CD4-positive, alpha-beta T cell treated with Interleukin-10 for 1 hour (primary cell): ENCODE measurements around the gene RAB4A.

Experiments
- DNase-seq: peaks from one replicate; pipeline ENCODE4 v3.0.0-alpha.2; 2020

RAB4A gene

DNA sequence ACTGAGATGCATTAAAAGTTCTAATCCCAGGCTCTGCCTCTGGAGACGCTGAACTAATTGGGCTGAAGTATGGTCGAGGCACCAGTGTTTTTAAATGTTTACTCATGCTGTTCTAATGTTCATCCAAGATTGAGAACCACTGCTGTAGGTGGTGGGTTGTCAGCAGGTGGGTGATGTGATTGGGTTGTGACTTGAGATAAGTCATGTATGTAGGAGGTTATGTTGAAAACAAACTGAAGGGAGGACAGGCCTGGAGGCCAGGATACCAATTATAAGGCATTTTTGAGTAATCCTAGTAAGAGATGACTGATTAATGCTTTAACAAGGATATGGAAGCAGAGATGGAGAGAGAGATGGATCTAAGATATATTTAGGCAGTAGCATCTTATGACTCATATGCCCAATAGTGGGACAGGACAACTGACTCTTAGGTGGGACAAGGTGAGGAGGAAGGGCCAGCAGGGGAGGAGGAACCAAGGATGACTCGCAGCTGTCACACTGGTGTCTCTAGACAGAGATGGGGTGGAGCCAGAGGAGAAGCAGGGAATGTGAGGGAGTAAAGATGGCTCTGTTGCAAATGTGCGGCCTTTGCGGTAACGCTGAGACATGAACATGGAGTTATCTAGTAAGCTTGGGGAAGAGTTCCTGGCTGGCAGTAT is 29.3 kb downstream of the RAB4A start:
- DNase-seq = no peak

DNA sequence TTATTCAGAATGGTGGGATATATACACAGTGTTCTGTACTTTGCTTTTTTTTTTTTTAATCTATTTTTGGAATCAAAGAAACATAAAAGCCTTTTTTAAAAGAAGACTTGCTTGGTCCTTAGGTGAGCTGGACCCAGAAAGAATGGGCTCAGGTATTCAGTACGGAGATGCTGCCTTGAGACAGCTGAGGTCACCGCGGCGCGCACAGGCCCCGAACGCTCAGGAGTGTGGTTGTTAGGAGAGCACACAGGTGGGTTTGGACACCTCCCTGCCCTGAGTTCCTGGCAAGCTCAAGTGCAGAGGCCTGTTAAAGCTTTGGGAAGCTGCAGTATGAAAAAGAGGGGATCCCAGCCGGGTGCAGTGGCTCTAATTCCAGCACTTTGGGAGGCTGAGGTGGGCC is 31.8 kb downstream of the RAB4A start:
- no peak for DNase-seq

DNA sequence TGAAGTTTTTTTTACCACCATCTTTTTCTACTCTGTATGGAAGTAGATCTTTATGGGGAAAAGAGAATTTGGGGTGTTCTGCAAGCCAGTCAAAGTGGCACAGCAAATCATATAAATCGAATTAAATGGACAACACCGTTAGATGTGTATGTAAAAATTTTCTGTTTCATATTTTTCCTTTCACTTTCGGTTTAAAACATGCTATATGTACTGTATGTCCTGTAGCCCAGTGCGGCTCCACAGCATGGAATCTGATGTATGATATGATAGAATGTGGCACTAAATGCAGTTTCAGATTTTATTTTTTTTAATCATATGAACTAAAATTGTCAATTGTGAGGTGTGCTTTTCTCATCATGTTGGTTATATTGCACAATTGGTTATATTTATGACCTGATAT is 32.9 kb downstream of the RAB4A start:
- DNase-seq = no peak

DNA sequence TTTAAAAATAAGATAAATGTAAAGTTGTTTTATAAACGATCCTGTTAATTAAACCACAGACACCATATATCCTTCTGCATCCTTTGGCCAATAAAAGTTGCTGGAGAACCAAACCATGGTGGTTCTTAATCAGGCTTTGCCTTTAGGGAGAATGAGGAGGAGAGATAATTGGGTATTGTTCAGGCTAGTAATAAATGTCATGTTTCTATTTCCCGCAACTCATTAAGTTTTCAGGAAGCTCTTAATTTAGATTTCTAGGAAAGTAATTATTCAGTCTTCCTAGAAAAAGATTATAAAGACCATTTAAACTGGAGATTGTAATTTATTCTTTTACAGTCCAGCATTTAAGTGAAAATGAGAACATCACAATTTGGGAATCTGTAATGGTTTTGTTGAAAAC is 34.5 kb downstream of the RAB4A start:
- no peak for DNase-seq

DNA sequence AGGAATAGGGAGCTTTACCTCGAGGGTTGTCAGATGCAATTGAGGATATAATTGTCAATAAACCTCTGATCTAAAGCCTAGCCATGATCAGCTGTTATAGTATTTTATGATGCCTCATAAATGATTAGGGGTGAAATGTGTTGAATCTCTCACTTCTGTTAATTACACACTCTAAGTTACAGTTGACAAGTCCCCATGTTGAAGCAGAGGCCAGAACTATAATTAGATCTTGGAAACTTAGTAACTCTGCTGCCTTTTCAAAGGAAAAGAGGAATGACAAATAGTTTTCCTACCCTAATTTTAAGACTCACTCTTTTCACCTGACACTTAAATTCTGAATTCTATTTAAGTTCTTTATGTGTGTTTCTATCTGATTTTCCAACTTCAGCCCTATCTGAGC is 38.2 kb downstream of the RAB4A start:
- DNase-seq = no peak

DNA sequence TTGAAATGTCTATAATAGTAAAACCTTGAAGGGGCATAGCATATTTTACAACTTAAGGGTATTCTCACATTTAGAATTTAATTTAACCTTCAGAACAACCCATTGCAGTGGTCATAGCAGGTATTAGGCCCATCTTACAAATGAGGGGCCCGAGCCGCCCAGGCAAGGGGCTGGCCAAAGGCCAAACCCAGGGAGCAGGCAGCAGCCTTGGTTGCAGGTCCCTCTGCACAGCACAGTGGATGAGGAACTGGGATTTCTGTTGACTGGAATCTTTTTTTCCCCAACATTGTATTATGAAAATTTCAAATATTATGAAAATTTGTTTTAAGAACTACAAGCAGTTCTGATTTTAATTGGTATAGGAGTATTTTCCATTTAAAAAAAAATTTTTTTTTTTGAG is 38.8 kb downstream of the RAB4A start:
- DNase-seq = no peak

DNA sequence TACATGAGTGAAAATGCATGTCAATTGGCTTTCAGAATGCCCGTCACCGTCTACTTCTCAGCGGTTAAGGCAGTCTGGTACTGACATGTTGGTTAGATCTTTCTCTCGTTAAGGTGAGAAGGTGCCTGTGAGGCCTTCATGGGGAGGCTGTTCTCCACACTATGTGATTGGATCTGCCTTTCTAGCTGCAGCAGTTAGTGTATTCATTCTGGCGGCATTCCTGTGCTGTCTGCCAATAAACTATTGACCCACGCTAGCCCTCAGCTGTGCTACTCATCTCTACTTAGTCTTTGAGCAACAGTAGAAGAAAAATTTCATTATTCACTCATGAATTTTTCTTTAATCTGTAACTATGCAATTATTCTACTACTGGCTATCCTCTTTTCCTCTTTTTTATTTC is 39.9 kb downstream of the RAB4A start:
- DNase-seq = no peak

DNA sequence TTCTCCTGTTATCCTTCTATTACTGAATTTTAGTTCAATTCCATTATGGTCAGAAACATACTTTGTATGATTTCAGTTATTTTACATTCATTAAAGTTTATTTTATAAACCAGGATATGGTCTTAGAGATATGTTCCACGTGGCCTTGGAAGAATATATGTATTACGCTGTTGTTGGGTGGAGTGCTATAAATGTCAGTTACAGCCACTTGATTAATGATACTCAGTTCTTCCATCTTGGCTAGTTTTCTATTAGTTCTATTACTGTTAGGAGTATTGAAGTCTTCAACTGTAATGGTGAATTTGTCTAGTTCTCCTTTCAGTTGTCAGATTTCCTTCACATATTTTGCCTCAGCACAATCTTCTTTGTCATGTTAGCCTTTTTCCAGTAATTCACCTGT is 45.3 kb downstream of the RAB4A start:
- DNase-seq = no peak

DNA sequence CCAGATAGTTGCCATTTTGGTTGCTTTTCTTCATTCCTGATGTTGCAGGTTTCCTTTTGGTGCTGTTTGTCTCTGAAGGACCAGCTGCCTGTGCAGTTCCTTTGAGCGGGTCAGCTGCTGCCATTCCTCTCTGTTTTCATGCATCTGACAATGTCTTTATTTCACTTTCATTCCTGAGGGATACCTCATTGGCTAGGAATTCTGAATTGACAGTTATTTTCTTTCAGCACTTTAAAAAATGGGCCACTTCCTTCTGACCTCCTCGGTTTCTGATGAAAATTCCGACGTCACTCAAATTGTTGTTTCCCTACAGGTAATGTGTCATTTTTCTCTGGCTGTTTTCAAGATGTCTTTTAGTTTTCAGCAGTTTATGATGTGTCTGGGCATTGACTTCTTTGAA is 47.1 kb downstream of the RAB4A start:
- DNase-seq = no peak

DNA sequence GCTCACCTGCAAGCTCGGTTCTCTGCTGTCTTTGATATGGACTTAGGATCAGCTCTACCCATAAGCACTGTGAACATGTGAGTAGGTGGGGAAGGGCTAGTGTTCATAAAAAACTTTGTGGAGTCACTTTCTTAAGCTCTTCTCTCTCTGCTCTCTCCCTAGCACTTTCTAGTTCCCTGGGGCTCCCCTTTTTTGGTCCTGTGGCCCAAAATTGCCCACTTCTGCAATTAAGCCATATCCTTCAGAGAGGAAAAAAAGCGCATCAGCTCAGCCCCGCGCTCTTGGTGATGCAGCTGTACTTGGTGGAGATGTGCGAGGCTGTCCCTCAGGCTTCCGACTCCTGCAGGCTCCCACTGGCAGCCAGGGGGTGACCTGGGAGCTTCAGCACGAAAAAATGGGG is 48.6 kb downstream of the RAB4A start:
- no peak for DNase-seq

DNA sequence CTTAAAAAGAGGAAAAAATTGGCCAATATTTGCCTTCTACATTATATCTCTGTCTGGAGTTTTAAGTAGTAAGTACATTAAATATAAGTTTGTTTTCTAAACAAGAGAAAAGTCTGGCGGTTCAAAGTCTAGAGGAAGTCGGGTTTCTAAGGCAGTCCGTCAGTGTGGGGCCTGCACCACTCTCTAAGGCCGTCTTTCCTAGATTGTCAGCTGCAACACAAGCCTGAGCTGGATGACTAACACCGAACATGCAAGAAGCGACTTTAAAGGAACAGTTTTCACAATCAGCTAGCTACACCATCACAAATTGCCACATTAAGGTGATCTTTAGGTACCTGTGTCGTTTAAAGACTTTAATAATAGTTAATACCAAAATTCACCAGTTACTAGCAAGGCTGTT is 52.3 kb downstream of the RAB4A start:
- no peak for DNase-seq

DNA sequence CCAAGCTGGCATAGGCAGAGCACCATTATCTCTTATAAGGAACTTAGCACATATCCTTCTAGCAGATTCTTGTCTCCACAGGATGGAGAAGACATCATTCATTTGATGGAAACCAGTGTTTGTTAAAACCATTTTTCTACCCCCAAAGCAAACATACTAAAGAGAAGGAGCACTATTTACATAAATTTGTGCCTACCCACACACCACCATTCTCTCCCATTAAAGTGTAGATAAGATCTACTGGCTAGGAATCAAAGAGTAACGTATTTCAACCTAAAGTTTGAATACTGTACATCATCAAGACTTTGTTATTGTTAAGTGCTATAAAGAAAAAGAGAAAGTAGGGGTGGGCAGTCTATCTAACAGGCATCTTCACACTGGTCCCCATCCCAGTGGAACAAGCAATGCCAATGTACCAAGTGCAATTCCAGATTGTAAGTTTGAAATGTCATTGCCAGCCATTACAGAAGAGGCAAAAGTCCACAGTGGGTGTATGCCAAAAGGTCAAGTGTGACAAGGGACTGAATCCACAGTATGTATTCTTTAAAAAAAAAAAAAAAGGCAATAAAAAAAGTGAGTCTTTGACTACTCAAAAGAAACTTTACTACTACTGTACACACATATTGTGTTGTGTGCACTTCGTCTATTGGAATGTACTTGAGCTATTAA is 53.1 kb downstream of the RAB4A start:
- no peak for DNase-seq

DNA sequence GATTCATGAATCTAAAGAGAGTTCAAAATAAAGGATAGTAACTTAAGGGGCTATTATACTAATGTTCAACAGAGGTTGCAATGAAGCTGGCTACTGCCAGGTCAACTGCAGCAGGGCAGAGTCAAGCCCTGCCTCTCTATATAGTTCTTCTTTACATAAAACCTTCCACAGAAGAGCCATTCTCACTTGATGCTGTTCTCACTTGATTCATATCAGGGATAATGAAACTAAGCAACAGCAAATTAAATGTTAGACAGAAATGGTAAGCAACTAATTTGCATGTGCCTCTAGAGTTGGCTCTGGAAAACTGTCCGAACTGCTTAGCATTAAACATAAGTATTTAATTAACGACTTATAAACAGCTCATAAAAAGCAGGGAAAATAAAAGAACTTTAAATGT is 54.5 kb downstream of the RAB4A start:
- DNase-seq = no peak

DNA sequence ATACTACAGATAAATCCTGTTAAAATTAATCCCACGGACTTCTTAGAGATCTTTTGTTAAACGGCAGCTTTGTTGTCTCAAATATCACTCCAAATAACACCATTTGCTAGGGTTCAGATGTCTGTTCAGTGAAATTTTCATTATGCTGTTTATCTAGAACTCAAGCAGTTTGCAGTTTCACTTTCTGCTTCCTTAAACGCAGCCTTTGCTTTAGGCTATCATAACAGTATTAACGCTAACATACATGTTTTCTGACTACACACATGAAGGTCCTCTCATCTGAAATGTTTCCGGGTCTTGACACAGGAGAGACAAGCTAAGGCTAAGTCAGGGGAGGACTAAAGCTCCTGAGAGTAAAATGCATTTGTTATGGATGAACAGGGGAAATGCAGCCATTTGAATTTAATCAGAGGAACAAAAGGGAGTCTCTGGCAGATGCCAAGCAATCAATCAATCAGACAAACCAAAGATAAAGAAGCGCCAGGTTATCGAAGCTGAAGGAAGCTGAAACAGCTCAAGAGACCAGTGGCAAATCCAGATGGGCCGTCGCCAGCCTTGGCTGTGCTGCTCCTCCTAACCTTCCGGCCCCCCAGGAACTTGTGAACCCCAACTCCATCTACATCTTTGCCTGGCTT is 55.1 kb downstream of the RAB4A start:
- peak; percentile 17 for DNase-seq

DNA sequence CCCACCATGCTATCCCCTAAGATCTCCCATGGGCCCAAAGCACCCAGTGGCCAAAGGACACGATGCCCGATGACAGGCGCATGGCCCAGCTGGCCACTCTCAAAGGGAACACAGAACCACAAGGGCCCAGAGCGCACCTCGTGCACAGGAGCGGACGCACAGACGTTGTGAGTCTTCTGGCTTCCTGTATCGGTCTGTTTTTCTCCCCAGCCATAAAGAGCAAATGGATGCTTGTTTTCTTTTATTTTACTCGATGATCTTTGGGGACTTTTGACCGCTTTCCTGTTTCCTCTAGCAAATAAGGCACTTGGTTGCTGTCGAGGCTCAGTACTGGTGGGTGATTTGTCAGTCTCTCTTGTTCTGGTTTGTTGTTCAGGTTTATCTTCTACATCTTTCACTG is 55.7 kb downstream of the RAB4A start:
- DNase-seq = peak; percentile 41

DNA sequence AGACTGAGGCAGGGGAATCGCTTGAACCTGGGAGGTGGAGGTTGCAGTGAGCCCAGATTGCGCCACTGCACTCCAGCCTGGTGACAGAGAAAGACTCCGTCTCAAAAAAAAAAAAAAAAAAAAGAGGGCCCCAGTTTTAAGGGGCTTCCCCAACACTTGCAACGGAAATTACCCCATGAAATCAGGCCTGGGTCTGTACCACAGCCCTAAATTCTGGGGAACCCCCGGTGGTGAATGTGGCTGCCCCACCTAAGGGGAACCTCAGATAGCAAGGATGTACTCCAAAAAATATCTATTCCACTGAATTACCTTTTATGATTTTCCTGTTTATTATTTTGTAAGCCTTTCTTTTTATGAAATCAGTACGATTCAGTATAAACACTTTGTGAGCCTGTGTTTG is 56.9 kb downstream of the RAB4A start:
- DNase-seq = peak; percentile 67

DNA sequence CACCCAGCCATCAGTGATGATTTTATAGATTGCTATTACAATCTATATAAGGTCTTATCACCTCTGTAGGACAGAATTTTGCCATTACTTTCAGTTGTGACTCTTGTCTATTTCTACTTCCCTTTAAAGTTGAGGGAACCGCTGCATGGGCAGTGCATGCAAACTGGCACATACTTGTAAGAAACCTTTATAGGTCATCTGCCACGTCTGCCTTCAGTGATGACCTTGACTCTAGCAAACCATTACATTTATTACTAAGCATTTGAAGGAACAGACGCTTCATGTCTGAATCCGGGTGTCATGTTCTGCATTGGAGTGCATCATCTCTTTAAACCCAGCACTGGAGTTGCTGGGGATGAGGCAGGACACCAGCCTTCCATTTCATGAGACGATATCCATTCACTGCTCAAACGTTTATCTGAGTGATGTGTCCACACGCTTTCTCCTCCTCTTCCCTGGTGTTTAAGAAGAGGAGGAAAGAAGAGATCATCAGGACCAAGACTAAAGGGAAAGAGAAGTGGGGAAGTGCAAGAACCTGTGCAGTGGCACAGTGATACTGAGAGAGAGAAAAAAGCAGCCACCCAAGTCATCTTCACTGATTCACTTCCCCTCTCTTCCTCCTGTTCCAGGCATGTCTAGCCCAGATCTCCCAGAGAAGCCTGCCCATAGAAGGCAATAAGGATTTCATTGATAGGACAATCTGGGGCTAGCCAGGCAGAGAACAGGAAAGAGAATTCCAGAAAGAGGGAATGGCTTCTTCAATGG is 57.9 kb downstream of the RAB4A start:
- no peak for DNase-seq

DNA sequence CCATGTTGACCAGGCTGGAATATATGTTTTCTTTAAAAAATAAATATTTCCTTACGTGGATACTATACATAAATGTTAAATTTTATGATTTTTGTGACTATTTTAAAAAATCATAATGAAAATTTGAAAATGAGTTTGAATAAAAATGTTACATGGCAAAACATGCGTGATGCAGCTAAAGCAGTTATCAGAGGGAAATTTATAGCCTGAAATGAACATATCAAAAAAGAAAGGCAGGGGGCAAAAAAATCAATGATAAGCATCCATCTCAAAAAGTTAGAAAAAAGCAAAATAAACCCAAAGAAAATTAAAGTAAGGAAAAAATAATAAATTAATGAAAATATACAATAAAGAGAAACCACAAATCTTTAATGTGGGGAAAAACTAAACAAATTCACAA is 63.4 kb downstream of the RAB4A start:
- no peak for DNase-seq

DNA sequence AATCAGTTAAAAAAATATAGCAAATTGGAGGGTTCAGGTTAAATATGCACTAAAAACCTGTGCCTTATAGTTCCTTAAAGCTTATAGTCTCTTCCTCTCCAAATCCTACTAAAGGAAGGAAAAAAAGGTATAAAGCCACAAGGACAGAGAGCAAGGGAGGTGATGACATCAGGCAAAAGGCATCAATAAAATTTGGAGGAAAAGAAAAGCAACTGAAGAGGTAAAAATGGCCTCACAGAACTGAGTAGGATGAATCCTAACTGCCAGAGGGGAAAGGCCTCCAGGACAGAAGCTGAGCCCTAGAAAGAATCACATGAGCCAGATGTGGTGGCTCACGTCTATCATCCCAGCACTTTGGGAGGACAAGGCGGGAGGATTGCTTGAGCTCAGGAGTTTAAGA is 63.8 kb downstream of the RAB4A start:
- no peak for DNase-seq

DNA sequence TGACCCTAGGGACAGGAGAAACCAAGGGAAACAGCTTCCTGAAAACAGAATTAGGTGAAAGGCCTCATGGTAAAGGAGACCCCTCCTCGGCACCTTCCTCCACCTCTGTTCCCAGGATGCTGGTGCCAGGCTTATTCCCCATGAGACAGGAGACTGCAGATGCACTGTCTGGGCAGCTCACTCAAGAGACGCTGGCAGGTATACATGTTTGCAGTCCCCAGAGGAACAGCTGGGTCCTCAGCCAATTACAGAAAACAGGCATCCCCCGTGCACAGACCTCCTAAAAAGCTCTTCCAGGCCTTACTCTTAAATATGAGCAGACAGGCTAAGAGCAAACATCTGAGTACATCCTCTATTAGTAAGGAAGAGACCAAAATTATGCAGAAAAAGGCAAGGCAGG is 65.4 kb downstream of the RAB4A start:
- no peak for DNase-seq

DNA sequence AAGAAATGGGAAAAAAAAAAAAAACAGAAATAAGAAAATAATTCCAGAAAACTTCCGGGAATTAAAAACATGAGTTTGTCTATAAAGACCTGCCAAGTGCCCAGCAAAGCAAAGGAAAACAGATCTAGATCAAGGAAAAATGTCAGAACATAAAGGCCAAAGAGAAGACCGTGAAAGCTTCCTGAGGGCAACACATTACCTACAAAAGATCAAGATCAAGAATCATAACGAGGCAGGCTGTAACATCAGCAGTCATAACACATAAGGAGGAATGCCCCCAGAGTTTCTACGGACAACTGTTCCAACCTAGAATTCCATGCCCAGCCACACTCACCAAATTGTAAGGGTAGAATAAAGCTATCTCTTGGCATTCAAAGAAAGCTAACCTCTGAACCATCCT is 68.2 kb downstream of the RAB4A start:
- DNase-seq = no peak

DNA sequence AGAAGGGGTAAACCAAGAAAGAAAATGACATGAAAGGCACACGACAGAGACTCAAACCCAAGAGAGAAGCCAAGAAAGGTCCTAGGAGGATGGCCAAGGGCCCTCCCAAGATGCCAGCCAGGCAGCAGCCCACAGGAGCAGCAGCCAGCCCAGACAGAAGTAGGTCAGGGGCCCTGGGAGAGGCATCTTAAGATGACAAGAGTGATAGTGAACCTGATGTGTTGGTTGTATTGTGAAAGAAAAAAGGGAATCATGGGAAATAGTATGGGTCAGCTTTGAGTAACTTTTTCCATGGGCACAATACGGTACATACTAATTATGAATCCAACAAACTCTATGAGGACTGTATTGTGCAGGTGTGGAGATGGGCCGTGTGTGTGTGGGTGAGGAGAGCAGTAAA is 68.6 kb downstream of the RAB4A start:
- peak; percentile 16 for DNase-seq

DNA sequence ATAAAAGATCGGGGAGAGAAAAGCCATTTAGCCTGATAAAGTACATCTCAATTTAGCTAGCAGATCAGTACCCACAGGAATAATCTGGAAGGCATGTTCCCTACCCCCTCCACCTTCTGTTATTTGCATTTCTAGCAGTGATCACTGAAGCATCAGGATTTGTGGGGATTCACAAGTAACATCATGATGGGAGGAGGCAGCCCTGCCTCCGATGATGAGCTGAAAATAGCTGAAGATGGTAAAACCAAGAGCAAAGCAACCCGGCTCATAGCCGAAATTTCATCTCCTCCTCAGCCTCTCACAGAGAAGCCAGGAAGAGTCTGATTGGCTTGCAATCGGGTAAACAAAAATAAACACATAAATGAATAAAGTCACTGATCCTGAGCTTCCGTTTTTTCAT is 69.6 kb downstream of the RAB4A start:
- DNase-seq = no peak
